Liver (tissue), 9 donors: ENCODE measurements around the gene TFF2. TPM values are rescaled to one million over a fixed set of nuclear protein-coding genes. Genes with fewer than 3 reads are reported as not detected.

ENCODE experiments used
- DNase-seq: peaks from one replicate; pipeline ENCODE4 v3.0.0-alpha.2; 2017; ENCODE audit warnings: low spot score
- H3K27ac ChIP-seq, 2 donors: one replicate each; pipeline ENCODE4 v1.7.0; 2013; ENCODE audit warnings: inconsistent platforms in 2 of 2, low read length in 2 of 2, control low read depth in 1 of 2, low read depth in 1 of 2, mild to moderate bottlenecking in 1 of 2
- H3K27me3 ChIP-seq, 4 donors: one replicate each; pipeline versions ENCODE4 v1.6.1 to v1.7.0; 2013; ENCODE audit warnings: low read length in 3 of 4, inconsistent platforms in 1 of 4, mild to moderate bottlenecking in 1 of 4, moderate library complexity in 1 of 4; ENCODE audit not compliant: control insufficient read depth in 4 of 4, insufficient read depth in 4 of 4
- H3K36me3 ChIP-seq, 4 donors: one replicate each; pipeline versions ENCODE4 v1.6.1 to v1.7.0; 2013; ENCODE audit warnings: low read length in 3 of 4, mild to moderate bottlenecking in 3 of 4, low read depth in 1 of 4, moderate library complexity in 1 of 4; ENCODE audit not compliant: control insufficient read depth in 4 of 4, insufficient read depth in 3 of 4
- H3K4me1 ChIP-seq, 4 donors: one replicate each; pipeline versions ENCODE4 v1.6.1 to v1.7.0; 2013; ENCODE audit warnings: low read length in 3 of 4, mild to moderate bottlenecking in 3 of 4, moderate library complexity in 1 of 4; ENCODE audit not compliant: control insufficient read depth in 4 of 4, insufficient read depth in 4 of 4
- H3K4me3 ChIP-seq, 3 donors: one replicate each; pipeline versions ENCODE4 v1.6.1 to v1.7.0; 2013; ENCODE audit warnings: low read length in 3 of 3, control low read depth in 1 of 3, low read depth in 1 of 3, mild to moderate bottlenecking in 1 of 3
- H3K9ac ChIP-seq, 2 donors: one replicate each; pipeline ENCODE4 v1.7.0; 2013; ENCODE audit warnings: low read length in 2 of 2, mild to moderate bottlenecking in 2 of 2, moderate library complexity in 2 of 2, control low read depth in 1 of 2, low read depth in 1 of 2
- H3K9me3 ChIP-seq, 4 donors: one replicate each; pipeline versions ENCODE4 v1.6.1 to v1.7.0; 2013; ENCODE audit warnings: low read length in 3 of 4; ENCODE audit not compliant: control insufficient read depth in 4 of 4
- EGR1 ChIP-seq, 2 donors: IDR thresholded peaks; 2 replicates each; pipeline ENCODE4 v1.6.1; 2016 to 2018; ENCODE audit warnings: antibody characterized with exemption in 2 of 2, low read depth in 2 of 2
- FOXA1 ChIP-seq: IDR thresholded peaks from 2 replicates; pipeline ENCODE4 v1.6.1; 2016; ENCODE audit warnings: antibody characterized with exemption
- FOXA2 ChIP-seq: IDR thresholded peaks from 2 replicates; pipeline ENCODE4 v1.6.1; 2016; ENCODE audit warnings: antibody characterized with exemption
- GABPA ChIP-seq, 2 donors: IDR thresholded peaks in 1 of 2; conservative IDR thresholded peaks in 1 of 2; 2 replicates each; pipeline ENCODE4 v1.6.1; 2016; ENCODE audit warnings: antibody characterized with exemption in 2 of 2, mild to moderate bottlenecking in 1 of 2, moderate library complexity in 1 of 2
- HNF4A ChIP-seq, 2 donors: conservative IDR thresholded peaks; 2 replicates each; pipeline ENCODE4 v1.6.1; 2016; ENCODE audit warnings: antibody characterized with exemption in 2 of 2, mild to moderate bottlenecking in 2 of 2
- HNF4G ChIP-seq: IDR thresholded peaks from 2 replicates; pipeline ENCODE4 v1.6.1; 2016; ENCODE audit warnings: antibody characterized with exemption
- JUND ChIP-seq, 2 donors: IDR thresholded peaks; 2 replicates each; pipeline ENCODE4 v1.6.1; 2016; ENCODE audit warnings: antibody characterized with exemption in 2 of 2
- NR2F2 ChIP-seq: IDR thresholded peaks from 2 replicates; pipeline ENCODE4 v1.6.1; 2016; ENCODE audit warnings: antibody characterized with exemption
- RAD21 ChIP-seq, 2 donors: IDR thresholded peaks; 2 replicates each; pipeline ENCODE4 v1.6.1; 2016; ENCODE audit warnings: antibody characterized with exemption in 2 of 2, mild to moderate bottlenecking in 2 of 2
- RXRA ChIP-seq, 2 donors: IDR thresholded peaks; 2 replicates each; pipeline ENCODE4 v1.6.1; 2017 to 2018; ENCODE audit warnings: antibody characterized with exemption in 2 of 2, mild to moderate bottlenecking in 1 of 2
- SP1 ChIP-seq: IDR thresholded peaks from 2 replicates; pipeline ENCODE4 v1.6.1; 2018; ENCODE audit warnings: antibody characterized with exemption, mild to moderate bottlenecking
- TAF1 ChIP-seq: conservative IDR thresholded peaks from 2 replicates; pipeline ENCODE4 v1.6.1; 2016; ENCODE audit warnings: antibody characterized with exemption, mild to moderate bottlenecking
- YY1 ChIP-seq: IDR thresholded peaks from 2 replicates; pipeline ENCODE4 v1.6.1; 2016; ENCODE audit warnings: antibody characterized with exemption, mild to moderate bottlenecking
- WGBS: extraction: QIAGEN DNeasy Blood & Tissue Kit; methylation state at CpG from one replicate; pipeline ENCODE4 v1.1.7; 2013; 5-methylcytosine and 5-hydroxymethylcytosine counted together
- polyA plus RNA-seq, 2 donors: library from polyadenylated mRNA; stranded (reverse) in 1 of 2; unstranded in 1 of 2; fragments of 200-250 nt in 1 of 2; fragments of >200 nt in 1 of 2; fragmentation: Nextera tagmentation in 1 of 2; extraction: Ambion mirVana in 1 of 2; gene quantifications; one replicate each; pipeline versions ENCODE4 v1.2.1 to v1.2.3, GENCODE V29; 2013 to 2015
- total RNA-seq, 2 donors: library from RNA; depleted of rRNA; stranded (reverse); fragments of >200 nt; gene quantifications; one replicate each; pipeline ENCODE4 v1.2.3, GENCODE V29; 2014
- TF ChIP-seq, protein P1 (sequence below): IDR thresholded peaks from 2 replicates; pipeline ENCODE4 v1.6.1; 2016; ENCODE audit warnings: antibody characterized with exemption, mild to moderate bottlenecking
- TF ChIP-seq, protein P2 (sequence below): IDR thresholded peaks from 2 replicates; pipeline ENCODE4 v1.6.1; 2016; ENCODE audit warnings: antibody characterized with exemption
- TF ChIP-seq, protein P3 (sequence below): IDR thresholded peaks from 2 replicates; pipeline ENCODE4 v1.6.1; 2016; ENCODE audit warnings: antibody characterized with exemption
- TF ChIP-seq, protein P4 (sequence below): fragments of 150-350 bp; IDR thresholded peaks from 2 replicates; pipeline ENCODE4 v1.5.1; 2017; ENCODE audit warnings: improper control_type of control experiment, low read depth, low read length; ENCODE audit not compliant: missing input control
- TF ChIP-seq, protein P5 (sequence below): IDR thresholded peaks from 2 replicates; pipeline ENCODE4 v1.6.1; 2016; ENCODE audit warnings: antibody characterized with exemption
- donor health status: healthy.
- donor health status: healthy.
- donor health status: healthy.
- donor health status: healthy.
- donor health status: healthy.

Gene TFF2
- total and polyA plus RNA-seq, 4 donors = 1.0 TPM; not detected in 3

DNA sequence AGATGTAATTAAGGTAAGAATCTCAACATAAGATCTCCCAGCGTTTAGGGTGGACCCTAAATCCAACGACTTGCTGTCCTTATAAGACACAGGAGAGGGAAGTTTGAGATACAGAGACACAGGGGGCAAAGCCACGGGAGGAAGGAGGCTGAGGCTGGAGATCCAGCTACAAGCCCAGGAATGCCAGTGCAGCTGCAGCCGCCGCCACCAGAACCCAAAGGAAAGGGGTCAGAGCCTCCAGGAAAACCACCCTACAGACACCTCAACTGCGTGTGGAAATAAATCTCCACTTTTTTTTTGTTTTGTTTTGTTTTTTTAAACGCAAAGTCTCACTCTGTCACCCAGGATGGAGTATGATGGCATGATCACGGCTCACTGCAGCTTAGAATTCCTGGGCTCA, 27.6 kb upstream of the TFF2 start:
- H3K9me3 ChIP-seq = peaks cover 0 to 5% (median 0%) of the 10 kb centered on the region in 4 donors
- H3K27me3 ChIP-seq = no peaks in the 10 kb centered on the region
- H3K27ac ChIP-seq = no peak overlapping the region
- TF ChIP-seq RXRA (IDR thresholded peaks at IDR 0.05) (no peak), SP1 (no peak), HNF4A (conservative IDR thresholded peaks at IDR 0.05) (no peak), FOXA2 (no peak), YY1 (no peak), NR2F2 (no peak), TAF1 (no peak), FOXA1 (no peak), HNF4G (no peak), EGR1 (IDR thresholded peaks at IDR 0.05; ENCODE audit: low read depth in 2 of 2) (no peak), RAD21 (IDR thresholded peaks at IDR 0.05) (no peak), JUND (IDR thresholded peaks at IDR 0.05) (no peak), GABPA (IDR thresholded peaks at IDR 0.05 in 1 of 2, conservative IDR thresholded peaks at IDR 0.05 in 1 of 2) (no peak)
- TF ChIP-seq, protein P1, sequence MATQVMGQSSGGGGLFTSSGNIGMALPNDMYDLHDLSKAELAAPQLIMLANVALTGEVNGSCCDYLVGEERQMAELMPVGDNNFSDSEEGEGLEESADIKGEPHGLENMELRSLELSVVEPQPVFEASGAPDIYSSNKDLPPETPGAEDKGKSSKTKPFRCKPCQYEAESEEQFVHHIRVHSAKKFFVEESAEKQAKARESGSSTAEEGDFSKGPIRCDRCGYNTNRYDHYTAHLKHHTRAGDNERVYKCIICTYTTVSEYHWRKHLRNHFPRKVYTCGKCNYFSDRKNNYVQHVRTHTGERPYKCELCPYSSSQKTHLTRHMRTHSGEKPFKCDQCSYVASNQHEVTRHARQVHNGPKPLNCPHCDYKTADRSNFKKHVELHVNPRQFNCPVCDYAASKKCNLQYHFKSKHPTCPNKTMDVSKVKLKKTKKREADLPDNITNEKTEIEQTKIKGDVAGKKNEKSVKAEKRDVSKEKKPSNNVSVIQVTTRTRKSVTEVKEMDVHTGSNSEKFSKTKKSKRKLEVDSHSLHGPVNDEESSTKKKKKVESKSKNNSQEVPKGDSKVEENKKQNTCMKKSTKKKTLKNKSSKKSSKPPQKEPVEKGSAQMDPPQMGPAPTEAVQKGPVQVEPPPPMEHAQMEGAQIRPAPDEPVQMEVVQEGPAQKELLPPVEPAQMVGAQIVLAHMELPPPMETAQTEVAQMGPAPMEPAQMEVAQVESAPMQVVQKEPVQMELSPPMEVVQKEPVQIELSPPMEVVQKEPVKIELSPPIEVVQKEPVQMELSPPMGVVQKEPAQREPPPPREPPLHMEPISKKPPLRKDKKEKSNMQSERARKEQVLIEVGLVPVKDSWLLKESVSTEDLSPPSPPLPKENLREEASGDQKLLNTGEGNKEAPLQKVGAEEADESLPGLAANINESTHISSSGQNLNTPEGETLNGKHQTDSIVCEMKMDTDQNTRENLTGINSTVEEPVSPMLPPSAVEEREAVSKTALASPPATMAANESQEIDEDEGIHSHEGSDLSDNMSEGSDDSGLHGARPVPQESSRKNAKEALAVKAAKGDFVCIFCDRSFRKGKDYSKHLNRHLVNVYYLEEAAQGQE = no peak
- TF ChIP-seq, protein P2, sequence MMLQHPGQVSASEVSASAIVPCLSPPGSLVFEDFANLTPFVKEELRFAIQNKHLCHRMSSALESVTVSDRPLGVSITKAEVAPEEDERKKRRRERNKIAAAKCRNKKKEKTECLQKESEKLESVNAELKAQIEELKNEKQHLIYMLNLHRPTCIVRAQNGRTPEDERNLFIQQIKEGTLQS = no peak
- TF ChIP-seq, protein P3, sequence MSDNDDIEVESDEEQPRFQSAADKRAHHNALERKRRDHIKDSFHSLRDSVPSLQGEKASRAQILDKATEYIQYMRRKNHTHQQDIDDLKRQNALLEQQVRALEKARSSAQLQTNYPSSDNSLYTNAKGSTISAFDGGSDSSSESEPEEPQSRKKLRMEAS = no peak
- TF ChIP-seq, protein P4, sequence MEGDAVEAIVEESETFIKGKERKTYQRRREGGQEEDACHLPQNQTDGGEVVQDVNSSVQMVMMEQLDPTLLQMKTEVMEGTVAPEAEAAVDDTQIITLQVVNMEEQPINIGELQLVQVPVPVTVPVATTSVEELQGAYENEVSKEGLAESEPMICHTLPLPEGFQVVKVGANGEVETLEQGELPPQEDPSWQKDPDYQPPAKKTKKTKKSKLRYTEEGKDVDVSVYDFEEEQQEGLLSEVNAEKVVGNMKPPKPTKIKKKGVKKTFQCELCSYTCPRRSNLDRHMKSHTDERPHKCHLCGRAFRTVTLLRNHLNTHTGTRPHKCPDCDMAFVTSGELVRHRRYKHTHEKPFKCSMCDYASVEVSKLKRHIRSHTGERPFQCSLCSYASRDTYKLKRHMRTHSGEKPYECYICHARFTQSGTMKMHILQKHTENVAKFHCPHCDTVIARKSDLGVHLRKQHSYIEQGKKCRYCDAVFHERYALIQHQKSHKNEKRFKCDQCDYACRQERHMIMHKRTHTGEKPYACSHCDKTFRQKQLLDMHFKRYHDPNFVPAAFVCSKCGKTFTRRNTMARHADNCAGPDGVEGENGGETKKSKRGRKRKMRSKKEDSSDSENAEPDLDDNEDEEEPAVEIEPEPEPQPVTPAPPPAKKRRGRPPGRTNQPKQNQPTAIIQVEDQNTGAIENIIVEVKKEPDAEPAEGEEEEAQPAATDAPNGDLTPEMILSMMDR = no peak
- TF ChIP-seq, protein P5, sequence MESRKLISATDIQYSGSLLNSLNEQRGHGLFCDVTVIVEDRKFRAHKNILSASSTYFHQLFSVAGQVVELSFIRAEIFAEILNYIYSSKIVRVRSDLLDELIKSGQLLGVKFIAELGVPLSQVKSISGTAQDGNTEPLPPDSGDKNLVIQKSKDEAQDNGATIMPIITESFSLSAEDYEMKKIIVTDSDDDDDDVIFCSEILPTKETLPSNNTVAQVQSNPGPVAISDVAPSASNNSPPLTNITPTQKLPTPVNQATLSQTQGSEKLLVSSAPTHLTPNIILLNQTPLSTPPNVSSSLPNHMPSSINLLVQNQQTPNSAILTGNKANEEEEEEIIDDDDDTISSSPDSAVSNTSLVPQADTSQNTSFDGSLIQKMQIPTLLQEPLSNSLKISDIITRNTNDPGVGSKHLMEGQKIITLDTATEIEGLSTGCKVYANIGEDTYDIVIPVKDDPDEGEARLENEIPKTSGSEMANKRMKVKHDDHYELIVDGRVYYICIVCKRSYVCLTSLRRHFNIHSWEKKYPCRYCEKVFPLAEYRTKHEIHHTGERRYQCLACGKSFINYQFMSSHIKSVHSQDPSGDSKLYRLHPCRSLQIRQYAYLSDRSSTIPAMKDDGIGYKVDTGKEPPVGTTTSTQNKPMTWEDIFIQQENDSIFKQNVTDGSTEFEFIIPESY = no peak
- DNase-seq = no peak
- no peak overlapping the region for H3K4me3 ChIP-seq
- no peaks in the 10 kb centered on the region for H3K4me1 ChIP-seq
- H3K36me3 ChIP-seq = no peaks in the 10 kb centered on the region
- H3K9ac ChIP-seq = no peak overlapping the region
- 74% methylated on average over 8 of the region's 8 CpGs for WGBS
